ENCODE data around the gene HS6ST1.

The HS6ST1 gene

DNA sequence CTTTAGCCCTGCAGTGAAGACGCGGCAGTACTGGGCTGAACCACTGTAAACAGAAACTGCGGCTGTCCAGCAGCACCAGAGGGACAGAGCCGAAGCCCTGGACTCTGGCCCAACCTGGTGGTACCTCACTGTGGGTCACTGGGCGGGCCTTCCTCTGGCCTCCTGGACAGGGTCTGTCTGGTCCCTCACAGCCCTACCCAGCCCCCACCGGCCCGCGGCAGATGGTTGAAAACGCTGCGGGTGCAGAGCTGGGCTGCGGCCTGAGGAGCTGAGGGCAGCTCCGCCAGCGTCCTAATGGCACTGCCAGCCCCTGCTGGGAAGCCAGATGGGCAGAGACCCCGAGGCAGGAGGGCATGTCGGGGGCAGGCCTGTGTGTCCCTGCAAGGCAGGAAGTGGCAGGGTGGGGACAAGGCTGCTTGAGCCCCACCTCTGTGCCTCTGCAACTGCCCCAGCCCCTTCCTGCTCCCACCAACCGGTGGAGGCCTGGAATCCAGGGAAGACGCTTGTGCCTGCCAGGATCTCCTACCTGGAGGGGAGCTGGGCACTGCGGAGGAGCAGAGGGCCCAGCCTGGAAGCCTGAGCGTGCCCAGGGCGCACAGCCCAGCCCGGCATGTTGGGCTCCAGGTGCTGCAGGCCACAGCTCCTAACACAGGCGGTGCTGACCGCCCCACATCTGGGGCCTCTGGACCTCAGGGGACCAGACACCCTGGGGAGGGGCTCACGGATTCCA, 36.3 kb downstream of the HS6ST1 start:
- H3K4me3 Mint-ChIP-seq = no peak overlapping the region
- DNase-seq = no peak
- ATAC-seq = no peak
- no peaks in the 10 kb centered on the region for H3K36me3 Mint-ChIP-seq (ENCODE audit: low read depth)
- H3K9me3 Mint-ChIP-seq = no peaks in the 10 kb centered on the region
- H3K27ac Mint-ChIP-seq = no peak overlapping the region
- peaks cover 22% of the 10 kb centered on the region for H3K4me1 Mint-ChIP-seq
- H3K27me3 Mint-ChIP-seq = no peaks in the 10 kb centered on the region

DNA sequence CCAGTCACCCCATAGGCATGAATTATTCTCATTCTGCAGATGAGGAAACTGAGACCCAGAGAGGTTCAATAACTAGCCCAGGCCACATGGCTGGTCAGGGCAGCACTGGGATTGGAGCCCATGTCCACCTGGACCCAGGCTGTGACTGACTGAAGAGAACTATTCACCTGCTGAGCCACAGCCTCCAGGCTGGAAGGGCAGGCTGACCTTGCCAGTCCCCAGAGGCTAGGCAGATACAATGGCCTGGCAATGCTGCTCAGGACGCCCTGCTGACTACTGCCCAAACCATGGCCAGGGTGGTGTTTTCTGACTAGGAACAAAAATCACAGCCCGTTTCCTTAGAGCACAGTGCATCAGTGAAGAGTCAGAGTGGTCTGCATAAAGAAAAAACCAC, 36.8 kb downstream of the HS6ST1 start:
- no peak for ATAC-seq
- H3K27me3 Mint-ChIP-seq = no peaks in the 10 kb centered on the region
- no peak overlapping the region for H3K27ac Mint-ChIP-seq

DNA sequence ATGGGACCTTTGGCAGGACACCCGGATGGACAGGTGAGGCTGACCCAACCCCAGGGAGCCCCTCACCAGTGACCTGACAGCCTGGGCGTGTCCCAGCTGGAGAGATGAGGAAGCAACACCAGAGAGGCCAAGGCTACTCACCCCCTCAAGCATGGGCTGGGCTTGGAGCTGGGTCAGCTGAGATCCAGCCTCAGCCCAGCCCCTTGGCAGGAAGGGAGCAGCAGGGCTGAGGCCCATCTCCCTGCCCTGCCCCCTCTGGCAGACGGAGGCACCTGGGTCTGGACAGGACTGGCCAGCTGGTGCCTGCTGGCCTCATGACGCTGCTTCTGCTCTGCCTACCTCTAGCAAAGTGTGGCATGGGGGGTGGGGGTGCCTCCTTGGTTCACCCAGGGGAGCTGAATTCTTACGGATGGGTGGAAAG, 37.8 kb downstream of the HS6ST1 start:
- DNase-seq (no peak), ATAC-seq (no peak)
- no peak overlapping the region for H3K4me3 Mint-ChIP-seq
- H3K9me3 Mint-ChIP-seq = no peaks in the 10 kb centered on the region
- H3K27ac Mint-ChIP-seq = no peak overlapping the region
- peaks cover under 1% of the 10 kb centered on the region for H3K36me3 Mint-ChIP-seq (ENCODE audit: low read depth)
- peaks cover 22% of the 10 kb centered on the region for H3K4me1 Mint-ChIP-seq
- no peaks in the 10 kb centered on the region for H3K27me3 Mint-ChIP-seq

More for the DNA sequence above, 36.8 kb downstream of the HS6ST1 start:
- DNase-seq = no peak
- H3K4me1 Mint-ChIP-seq = peaks cover 22% of the 10 kb centered on the region
- no peak overlapping the region for H3K4me3 Mint-ChIP-seq
- H3K9me3 Mint-ChIP-seq = no peaks in the 10 kb centered on the region
- H3K36me3 Mint-ChIP-seq (ENCODE audit: low read depth) = no peaks in the 10 kb centered on the region

DNA sequence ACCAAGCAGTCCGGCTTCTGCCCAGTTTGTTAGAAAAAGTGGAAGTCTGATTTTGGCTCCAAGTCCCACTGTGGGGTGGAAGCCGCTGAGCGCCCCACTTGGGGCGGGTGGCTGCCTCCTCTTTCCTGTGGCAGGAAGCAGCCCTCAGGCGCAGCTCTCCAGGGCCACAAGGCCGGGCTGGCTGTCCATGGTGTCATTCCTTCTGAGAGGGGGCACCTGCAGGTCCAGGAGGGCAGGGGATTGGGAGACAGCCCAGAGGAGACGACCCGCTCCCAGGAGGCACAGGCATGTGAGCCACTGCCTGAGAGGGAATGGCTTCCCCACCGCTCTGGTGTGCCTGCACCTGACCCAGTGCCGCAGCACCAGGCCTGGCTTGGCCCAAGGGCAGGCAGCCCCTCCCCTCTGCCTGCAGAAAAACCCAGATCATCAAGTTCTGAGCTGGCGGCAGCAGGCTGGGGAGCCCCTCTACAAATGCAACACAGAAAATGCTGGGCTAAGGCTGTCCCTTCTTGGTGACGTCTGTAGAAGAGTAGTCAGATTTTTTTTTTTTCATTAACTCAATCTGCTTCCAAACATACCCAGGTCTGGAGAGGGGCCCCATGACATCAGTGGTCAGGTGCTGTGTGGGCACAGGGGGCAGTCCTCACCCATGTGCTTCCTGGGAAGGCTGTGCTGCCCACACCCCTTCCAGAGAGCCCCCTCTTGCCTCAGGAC, 38.4 kb downstream of the HS6ST1 start:
- H3K27me3 Mint-ChIP-seq = no peaks in the 10 kb centered on the region
- no peak overlapping the region for H3K27ac Mint-ChIP-seq
- ATAC-seq (peak; percentile 34), DNase-seq (no peak)
- no peak overlapping the region for H3K4me3 Mint-ChIP-seq
- H3K36me3 Mint-ChIP-seq (ENCODE audit: low read depth) = peaks cover 5% of the 10 kb centered on the region
- peaks cover 22% of the 10 kb centered on the region for H3K4me1 Mint-ChIP-seq
- H3K9me3 Mint-ChIP-seq = no peaks in the 10 kb centered on the region

DNA sequence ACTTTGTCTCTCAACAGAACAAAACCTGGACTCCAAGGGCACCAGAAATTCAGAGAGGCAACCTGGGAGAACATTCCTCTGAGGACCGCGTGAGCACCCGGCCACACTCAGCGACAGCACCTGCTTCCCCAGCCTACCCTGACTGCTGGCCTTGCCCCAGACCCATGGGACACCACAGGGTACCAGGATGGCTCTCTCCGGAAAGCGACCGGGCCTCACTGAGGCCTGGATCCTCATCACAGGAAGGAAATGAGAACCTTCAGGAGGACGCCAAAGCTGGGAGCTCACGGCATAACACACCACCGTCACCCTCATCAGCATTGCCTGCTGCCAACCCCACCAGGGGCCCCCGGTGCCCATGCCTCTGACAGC, 38.9 kb downstream of the HS6ST1 start:
- Mint-ChIP-seq H3K27me3 (no peaks in the 10 kb centered on the region), H3K9me3 (no peaks in the 10 kb centered on the region), H3K27ac (no peak overlapping the region), H3K4me3 (no peak overlapping the region), H3K36me3 (ENCODE audit: low read depth) (peaks cover 11% of the 10 kb centered on the region), H3K4me1 (peaks cover 22% of the 10 kb centered on the region)
- DNase-seq (no peak), ATAC-seq (no peak)

DNA sequence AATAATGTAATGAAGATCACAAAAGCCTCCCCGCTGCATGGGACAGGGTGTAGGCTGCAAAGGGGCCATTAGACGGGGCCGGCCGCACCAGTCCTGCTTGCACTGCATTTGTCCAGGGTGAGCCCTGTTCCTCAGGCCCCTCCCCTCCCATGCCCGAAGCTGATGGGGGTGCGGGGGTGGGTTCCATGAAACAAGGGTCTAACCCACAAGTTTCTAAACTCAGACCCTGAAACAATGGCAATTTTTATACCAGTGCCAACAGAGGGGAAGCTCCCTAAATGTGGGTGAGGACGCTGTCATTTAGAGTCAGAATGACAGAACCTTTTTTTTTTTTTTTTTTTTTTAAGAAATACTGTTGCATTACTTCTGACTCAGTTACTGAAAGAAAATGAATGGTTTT, 39.7 kb downstream of the HS6ST1 start:
- H3K4me3 Mint-ChIP-seq = no peak overlapping the region
- no peak for ATAC-seq
- H3K9me3 Mint-ChIP-seq = peaks cover 5% of the 10 kb centered on the region
- DNase-seq = no peak
- no peaks in the 10 kb centered on the region for H3K27me3 Mint-ChIP-seq
- peaks cover 22% of the 10 kb centered on the region for H3K4me1 Mint-ChIP-seq
- H3K27ac Mint-ChIP-seq = no peak overlapping the region
- H3K36me3 Mint-ChIP-seq (ENCODE audit: low read depth) = peaks cover 17% of the 10 kb centered on the region

DNA sequence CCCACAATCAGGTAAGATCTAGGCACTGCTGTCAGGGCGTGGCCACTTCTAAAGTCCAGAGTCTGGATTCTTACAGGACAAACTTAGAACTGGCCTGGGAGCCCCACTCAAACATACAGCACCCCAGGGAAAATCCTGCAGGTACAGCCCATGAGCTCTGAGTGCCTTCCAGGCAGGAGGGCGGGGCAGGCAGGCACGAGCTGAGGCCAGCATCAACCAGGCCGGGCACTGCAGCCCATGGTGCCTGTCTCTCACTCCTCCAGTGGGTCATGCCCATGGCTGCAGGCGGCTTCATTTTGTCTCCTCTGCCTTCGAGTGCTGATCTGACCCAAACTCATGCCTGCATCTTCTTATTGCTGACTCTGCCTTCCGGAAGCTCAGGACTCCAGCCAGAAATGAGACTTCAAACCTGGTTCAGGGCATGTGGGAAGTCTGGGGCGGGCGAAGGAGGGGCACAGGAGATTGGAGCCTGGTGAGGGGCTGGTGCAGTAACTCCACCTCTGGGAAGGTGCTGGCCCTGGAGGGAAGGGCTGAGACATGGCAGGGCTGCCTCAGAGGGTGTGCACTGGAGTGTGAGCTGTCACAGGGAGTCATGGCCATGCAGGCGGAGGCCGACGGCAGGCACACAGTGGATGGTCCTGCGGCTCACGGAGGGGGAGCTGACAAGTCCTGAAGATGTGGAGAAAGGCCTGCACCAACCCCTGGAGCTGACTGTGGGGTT, 40.5 kb downstream of the HS6ST1 start:
- ATAC-seq (no peak), DNase-seq (no peak)
- no peak overlapping the region for H3K27ac Mint-ChIP-seq
- H3K36me3 Mint-ChIP-seq (ENCODE audit: low read depth) = peaks cover 19% of the 10 kb centered on the region
- H3K4me1 Mint-ChIP-seq = peaks cover 25% of the 10 kb centered on the region
- H3K27me3 Mint-ChIP-seq = no peaks in the 10 kb centered on the region
- peaks cover 6% of the 10 kb centered on the region for H3K9me3 Mint-ChIP-seq
- no peak overlapping the region for H3K4me3 Mint-ChIP-seq

DNA sequence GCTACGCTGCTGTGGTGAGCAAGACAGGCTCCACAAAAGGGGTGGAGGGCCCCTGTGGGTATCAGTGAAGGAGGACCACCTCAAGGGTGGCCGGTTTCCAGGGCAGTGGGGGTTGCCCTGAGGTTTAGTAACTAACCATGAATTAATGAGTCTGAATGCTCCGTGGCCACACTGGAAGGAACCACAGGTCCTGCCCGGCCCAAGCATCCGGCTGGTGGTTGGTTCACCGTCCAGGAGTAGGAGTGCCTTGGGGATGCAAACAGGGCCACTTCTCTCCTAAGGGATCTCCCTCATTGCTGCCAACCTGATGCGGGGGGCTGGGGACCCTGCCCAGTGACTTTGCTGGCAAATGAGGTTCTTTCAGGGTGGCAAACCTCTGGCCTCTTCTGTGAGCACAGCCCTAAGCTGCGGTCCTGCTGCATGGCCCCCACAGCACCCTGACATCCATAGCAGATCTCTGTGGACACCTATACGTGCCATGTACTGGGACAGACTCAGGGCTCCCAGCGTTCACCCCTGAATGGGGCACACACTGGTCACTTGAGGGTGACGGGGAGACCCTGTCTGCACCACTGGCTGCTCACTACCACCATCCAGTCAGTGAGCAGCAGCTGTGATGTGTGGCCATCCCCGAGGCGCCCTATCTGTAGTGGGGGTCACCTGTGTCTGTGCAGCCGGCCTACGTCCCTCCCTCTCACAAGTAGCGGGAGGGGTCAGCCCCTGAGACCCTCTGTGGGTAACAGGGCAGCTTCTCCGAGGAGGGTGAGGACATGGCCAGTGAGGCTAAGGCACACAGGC, 41.6 kb downstream of the HS6ST1 start:
- H3K4me1 Mint-ChIP-seq = peaks cover 23% of the 10 kb centered on the region
- ATAC-seq (no peak), DNase-seq (no peak)
- H3K4me3 Mint-ChIP-seq = no peak overlapping the region
- H3K27ac Mint-ChIP-seq = no peak overlapping the region
- H3K36me3 Mint-ChIP-seq (ENCODE audit: low read depth) = peaks cover 19% of the 10 kb centered on the region
- peaks cover 6% of the 10 kb centered on the region for H3K9me3 Mint-ChIP-seq
- H3K27me3 Mint-ChIP-seq = no peaks in the 10 kb centered on the region

DNA sequence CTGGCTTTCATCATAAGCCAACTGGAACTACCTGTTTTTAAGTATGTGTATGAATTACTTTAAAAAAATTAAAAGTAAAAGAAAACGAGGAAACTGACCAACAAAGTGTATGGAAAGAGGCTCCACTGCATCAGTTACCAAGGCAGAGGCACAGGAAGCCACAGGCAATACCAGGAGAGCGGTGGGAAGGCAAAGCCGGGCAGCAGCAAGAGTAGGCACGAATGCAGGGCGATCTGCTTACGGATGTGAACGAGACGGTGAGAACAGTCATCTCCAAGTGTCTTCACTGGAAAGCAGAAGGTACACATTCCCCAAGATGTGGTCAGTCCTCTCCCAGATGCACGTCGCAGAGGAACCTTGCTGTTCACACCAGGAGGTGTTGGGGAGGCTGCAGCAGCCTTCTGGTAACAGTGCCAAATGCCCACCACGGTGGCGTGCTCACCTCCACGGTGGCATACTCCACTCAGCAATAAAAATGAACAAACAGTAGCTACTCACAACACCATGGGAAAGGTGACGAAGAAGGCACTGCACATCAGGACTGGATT, 43.1 kb downstream of the HS6ST1 start:
- H3K27me3 Mint-ChIP-seq = no peaks in the 10 kb centered on the region
- H3K9me3 Mint-ChIP-seq = peaks cover 6% of the 10 kb centered on the region
- DNase-seq = no peak
- no peak overlapping the region for H3K27ac Mint-ChIP-seq
- ATAC-seq = no peak
- no peak overlapping the region for H3K4me3 Mint-ChIP-seq
- H3K4me1 Mint-ChIP-seq = peaks cover 10% of the 10 kb centered on the region
- H3K36me3 Mint-ChIP-seq (ENCODE audit: low read depth) = peaks cover 19% of the 10 kb centered on the region

DNA sequence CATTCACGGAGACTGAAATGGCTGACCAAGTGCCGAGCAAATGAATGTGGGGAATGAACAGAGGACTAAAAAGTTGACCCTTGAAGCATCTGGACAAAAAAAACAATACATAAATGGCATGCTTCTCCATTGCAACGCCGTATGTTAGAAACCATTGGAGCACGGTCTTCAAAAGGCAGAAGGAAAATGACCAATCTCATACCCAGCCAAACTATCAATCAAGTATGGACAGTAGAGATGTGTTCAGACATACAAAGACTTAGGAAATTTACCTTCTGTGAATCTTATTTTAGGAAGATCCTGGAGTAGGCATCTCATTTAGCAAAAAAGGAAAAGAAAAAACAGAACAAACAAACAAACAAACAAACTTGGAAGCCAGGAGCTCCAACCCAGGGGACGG, 44.5 kb downstream of the HS6ST1 start:
- Mint-ChIP-seq H3K4me1 (peaks cover 4% of the 10 kb centered on the region), H3K27ac (no peak overlapping the region), H3K4me3 (no peak overlapping the region), H3K36me3 (ENCODE audit: low read depth) (peaks cover 19% of the 10 kb centered on the region), H3K27me3 (no peaks in the 10 kb centered on the region), H3K9me3 (peaks cover 6% of the 10 kb centered on the region)
- DNase-seq = no peak
- no peak for ATAC-seq

DNA sequence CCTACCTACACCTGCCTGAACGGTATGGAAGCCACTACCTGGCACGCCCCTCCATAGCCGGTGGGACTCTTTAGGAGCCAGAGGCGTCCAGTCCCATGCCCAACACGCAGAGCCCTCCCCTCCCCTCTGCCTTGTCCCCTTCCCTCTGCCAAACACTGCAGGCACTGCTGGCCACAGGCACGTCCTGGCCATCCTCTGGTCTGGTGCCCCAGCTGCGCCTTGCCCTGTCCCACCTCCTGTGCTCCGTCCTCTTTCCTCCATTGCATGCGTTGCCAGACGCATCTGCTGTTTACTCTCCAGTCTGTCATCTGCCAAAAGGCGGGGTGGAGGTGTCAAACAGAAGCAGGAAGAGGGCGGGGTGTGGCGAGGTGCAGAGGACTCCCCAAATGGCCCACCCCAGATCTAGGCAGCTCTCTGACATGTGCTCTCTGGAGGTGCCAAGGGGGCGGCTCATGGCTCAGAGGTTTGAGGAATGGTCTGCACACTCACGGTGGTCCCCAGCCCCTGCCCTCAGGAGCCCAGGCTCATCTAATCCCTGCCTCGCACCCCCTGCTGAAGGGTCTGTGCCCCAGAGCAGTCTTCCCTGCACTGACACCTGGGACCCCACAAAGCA, 45.1 kb downstream of the HS6ST1 start:
- DNase-seq (no peak), ATAC-seq (no peak)
- Mint-ChIP-seq H3K36me3 (ENCODE audit: low read depth) (peaks cover 19% of the 10 kb centered on the region), H3K9me3 (peaks cover 6% of the 10 kb centered on the region), H3K4me1 (peaks cover 4% of the 10 kb centered on the region), H3K27me3 (no peaks in the 10 kb centered on the region), H3K27ac (no peak overlapping the region), H3K4me3 (no peak overlapping the region)

DNA sequence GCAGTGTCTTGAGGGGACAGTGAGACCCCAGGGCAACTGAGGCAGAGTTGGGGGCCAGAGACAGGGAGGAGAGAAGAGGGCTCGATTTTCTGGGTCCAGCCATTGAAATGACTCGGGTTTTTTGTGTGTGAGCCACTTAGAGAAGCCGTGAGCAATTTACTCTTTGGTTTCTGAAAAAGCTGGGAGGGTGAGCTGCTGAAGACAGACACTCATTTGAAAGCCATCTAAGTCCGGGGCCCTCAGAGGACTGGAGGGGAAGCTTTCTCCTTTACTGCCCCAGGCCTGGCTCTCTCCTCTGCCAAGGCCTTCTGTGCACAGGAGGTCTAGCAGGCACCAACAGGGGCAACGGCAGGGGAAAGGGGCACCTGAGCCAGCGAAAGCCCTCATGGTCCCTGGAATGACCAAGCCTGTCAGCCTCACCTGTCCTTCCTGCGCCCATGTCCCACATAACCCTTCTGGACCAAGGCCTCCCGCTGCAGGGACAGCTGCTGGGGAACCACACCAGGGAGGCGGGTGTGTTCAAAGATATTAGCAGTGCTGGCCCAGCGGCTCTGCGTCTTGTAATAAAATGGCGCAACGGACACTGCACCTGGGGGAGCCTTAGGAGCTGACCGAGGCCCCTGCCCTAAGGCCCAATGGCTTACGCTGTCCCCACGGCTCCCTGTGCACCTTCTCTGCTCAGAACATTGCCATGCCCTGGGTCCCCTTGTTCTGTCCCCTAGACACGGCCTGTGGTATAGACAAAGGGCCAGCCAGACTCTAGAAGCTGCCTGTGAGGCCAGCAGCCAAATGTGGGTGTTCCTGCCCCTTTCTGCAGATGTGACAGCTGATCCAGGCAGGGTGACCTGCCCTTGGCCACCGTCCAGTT, 45.8 kb downstream of the HS6ST1 start:
- Mint-ChIP-seq H3K4me3 (no peak overlapping the region), H3K27me3 (no peaks in the 10 kb centered on the region), H3K4me1 (peaks cover 4% of the 10 kb centered on the region), H3K36me3 (ENCODE audit: low read depth) (peaks cover 19% of the 10 kb centered on the region), H3K27ac (no peak overlapping the region), H3K9me3 (peaks cover 6% of the 10 kb centered on the region)
- no peak for DNase-seq
- no peak for ATAC-seq

DNA sequence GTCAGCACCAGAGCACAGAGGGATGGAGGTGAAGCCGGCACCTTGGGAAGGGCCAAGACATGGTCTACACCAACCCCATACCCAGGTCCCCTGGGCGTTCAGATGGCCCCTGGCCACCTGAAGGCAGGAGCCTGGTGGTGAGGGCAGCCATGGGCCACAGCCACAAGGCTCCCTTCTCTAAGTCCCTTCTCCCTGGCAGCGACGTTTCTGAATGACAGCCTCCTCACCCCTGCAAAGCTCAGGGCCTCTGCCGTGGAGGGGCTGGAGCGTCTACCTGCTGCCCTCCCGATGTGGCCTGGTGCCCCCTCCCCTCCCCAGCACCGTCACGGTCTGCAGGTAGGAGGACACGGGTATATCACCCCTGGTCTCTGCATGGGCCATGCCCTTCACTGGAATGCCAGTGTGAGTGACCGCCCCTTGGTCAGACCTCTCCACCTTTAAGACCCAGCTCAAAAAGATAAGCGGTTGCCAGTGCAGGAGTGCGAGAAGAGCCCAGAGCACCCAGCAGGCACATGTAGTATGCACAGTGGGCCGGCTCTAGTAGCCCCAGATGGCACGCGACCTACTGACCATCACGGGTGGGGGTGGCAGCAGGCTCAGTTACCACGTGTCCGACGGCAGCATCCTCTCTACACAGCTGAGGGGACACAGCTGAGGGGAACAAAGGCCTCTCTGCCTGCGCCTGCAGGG, 46.6 kb downstream of the HS6ST1 start:
- peaks cover 6% of the 10 kb centered on the region for H3K9me3 Mint-ChIP-seq
- H3K36me3 Mint-ChIP-seq (ENCODE audit: low read depth) = peaks cover 19% of the 10 kb centered on the region
- ATAC-seq = no peak
- no peak for DNase-seq
- H3K4me1 Mint-ChIP-seq = peaks cover 4% of the 10 kb centered on the region
- no peaks in the 10 kb centered on the region for H3K27me3 Mint-ChIP-seq
- no peak overlapping the region for H3K27ac Mint-ChIP-seq
- H3K4me3 Mint-ChIP-seq = no peak overlapping the region
